Ureter (tissue), 1 donor: ENCODE results near the gene EFNA5. TPM values are rescaled to one million over a fixed set of nuclear protein-coding genes. Genes with fewer than 3 reads are reported as not detected.
"Not testable (repeated sequence)": the region's sequence is repeated elsewhere in the genome, so short reads cannot be mapped to it uniquely, and the experiment has no call there.

Experiments
- DNase-seq: peaks from one replicate; pipeline ENCODE4 v3.0.0-alpha.2; 2020; ENCODE audit warnings: low spot score
- total RNA-seq: library from RNA; stranded (reverse); gene quantifications from one replicate; pipeline ENCODE4 v1.2.4, GENCODE V29; 2023
- donor health status: DM: yes; HTN: yes; CAD: no.

EFNA5 gene
- total RNA-seq, 1 donor from 2014 or later, result 60.4 TPM

DNA sequence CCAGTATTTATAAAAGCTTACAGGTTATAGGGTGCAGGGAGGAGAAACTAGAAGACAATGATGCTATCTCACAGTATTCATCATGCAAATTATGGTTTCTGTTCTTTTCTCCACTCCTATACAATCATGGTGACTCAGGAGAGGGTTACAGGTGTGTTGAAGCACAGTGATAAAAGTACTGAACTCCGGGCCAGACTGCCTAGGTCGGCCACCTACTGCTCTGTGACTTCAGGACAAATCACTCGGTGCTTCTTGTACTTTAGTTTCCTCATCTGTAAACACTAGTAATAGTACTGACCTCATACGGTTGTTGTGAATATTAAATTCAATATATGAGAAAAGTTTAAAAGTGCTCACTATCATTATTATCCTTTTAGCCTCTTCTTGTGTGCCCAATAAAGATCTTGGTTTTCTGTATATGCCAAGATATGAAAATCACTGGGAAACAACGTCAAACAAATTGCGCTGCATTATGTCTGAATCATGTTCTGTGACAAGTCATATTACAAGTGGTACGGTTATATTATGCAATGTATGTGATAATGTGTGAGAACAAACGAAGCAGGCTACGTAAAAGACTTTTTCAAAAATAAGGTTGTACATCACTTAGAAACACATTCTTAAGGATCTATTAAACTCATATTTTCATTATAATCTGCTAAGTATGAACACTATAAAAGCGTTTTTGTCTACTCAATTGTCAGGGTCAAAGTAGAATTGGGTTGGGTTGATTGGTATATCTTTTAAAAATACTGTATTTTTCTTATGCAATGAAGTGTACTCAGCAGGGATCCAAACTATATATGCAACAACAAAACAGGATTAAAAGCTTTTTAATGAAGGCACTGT is 153.3 kb downstream of the EFNA5 start:
- DNase-seq, result no peak

DNA sequence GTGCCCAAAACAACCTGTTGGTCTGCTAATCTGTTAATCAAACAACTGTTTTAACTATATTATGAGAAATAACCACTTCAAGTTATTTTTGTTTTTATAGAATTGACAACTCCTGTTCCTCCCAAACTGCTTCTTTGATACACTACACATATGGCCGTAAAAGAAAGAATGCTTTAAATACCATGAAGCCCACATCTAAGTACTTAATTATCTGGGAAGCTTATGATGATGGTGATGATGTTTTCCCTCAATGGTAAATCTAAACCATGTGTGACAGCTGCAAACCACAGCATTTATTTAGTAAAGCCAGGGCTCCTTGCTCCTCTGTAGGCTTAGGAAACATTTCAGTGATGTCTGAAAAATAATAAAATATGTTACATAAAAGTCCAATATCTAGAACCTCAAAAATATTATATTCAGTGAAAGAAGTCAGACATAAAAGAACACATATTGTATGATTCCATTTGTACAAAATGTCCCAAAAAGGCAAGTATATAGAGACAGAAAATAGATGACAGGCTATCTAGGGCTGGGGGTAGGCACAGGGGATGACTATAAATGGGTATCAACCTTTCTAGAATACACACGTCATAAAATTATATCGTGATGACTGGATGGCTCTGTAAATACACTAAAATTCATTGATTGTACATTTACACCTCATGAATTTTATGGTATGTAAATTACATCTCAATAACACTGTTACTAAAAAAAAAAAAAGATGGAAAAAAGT is 154.1 kb downstream of the EFNA5 start:
- no peak for DNase-seq

DNA sequence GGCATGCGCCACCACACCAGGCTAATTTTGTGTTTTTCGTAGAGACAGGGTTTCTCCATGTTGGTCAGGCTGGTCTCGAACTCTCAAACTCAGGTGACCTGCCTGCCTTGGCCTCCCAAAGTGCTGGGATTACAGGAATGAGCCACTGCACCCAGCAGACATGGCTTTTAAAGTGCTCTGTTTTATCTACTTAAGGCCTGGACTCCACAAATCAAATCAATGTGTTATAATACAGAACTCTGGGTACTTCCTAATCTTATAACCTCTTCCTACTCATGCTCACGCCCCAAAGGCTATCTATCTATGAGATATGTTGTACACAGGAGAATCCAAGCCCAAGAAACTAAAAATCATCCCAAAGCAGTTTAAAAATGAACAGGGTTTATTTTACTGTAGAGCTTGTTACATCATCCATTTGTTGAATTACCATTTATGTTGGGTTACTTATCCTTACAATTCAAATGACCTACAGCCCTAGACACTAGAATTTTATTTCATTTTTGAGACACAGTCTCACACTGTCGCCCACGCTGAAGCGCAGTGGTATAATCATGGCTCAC is 155.1 kb downstream of the EFNA5 start:
- no peak for DNase-seq

DNA sequence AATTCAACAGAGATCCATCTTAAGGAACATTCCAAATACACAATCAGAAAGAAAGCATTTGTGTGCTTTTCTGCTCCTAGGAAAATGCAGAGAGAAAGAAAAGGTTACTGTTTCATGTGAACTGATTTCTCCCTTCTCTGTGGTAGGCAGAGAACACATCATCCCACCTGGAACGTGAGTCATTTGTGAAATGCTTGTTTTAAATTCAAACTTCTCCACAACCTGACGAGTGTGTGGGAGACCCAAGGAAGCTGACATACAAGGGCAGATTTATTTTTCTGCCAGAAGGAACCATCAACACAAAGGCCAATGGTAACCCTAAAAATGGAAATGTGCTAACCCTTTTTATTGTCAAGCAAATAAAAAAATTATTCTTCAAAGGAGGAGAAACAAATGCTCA is 156.4 kb downstream of the EFNA5 start:
- DNase-seq, result no peak

DNA sequence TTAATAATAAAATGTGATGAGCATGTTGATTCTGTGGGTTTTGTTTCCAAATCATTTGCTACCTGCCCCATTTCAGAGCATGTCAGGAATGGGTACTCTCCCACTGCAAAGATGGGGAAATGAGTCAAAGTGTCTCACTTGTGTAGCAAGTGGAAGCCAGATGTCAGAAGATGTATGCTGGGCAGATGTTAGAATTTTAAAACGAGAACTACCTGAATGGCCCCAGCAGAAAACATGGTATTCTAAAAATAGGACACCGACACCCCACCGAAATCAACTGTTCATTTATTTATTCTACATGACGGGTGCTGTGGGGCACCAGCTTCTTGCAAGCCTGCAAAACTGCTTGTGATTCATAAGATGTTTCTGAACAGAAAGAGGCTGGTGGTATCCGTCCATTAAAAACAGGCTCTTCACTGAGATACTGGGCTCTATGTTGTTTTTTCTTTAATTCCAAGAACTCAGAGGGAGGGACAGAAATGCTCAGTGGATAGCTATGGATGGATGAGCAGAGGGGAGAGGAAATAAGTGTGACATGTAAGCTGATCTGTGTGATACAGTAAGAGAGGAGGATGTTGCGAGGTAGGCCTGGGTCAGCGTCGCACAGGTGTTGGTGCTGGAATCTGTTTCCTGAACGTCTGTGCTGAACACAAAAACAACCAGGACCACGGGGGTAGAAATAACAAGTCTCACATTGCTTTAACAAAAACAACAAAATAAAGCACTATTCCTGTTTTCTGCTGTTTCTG is 157.2 kb downstream of the EFNA5 start:
- no peak for DNase-seq

DNA sequence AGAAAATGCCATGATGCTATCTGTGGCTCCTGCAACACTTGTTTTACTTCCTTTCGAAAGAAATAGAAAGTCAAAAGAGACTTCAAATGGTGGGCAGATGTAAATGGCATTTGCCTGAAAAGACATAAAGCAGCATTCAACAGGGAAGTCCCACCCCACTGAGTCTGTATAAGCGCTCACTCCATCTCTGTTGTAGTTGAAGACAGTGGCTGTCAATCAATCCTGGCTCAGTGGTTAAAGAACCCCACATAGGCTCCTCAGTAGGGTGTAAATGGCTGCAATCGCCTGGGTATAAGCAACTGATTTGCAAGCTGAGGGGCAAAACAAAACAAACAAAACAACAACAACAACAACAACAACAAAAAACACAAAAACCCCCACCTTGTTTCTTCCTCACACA is 158.7 kb downstream of the EFNA5 start:
- DNase-seq, result no peak

DNA sequence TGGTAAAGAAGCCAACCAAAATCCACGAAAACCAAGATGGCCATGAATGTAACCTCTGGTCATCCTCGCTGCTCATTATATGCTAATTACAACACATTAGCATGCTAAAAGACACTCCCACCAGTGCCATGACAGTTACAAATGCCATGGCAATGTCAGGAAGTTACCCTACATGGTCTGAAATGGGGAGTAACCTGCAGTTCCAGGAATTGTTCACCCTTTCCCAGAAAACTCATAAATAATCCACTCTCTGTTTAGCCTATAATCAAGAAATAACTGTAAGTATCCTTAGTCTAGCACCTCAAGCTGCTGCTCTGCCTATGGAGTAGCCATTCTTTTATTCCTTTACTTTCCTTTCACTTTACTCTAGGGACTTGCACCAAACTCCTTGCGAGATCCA is 160.6 kb downstream of the EFNA5 start:
- DNase-seq, result no peak

DNA sequence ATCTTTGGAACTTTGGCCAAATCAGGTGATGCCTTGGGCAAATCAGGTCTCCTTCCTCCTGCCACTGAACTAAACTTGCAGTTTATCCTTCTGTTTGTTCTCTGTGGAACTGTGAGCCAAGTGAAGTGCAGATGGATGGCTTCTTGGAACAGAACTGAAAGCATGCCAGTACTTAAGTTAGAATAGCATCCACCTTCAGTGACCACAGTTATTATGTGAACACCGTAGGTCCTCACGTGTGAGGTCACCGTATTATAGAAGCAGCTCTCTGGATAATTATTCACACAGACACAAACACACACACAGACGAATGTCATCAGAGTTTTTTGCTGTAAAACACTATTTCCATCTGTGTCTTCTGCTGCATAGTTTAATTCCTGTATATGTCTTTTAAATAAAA is 162.6 kb downstream of the EFNA5 start:
- no peak for DNase-seq

DNA sequence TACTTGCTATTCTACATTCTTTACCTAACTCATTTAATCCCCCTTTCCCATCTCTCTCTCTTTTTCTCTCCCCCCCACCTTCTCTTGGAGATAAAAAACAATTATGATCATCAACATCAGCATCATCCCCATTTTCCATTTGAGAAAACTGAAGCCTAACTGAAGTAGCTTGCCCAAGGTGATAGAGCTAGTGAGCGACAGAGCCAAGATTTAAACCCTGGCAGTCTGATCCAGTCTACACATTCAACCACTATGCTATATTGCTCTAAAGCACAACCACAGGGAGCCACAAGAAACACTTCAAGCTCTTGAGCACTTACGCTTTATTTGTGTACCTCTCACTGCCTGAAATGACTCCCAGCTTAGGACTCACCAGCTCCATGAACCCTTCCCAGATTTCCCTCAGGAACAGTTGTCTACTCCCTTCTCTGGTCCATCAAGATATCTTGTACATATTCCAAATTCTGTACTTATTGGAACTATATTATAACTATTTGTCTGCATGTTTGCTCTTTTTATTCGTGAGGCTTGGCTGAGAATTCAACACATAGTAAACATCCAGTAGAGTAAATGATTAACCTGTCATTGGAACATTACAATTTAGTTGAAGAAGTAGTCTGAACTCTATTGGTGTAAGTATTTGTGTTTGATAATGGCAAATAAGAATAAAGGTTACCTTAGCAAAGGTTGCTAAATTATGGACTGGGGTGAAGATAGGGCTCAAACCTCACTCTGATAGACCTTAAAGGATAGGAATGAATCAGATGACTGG is 164.8 kb downstream of the EFNA5 start:
- no peak for DNase-seq

DNA sequence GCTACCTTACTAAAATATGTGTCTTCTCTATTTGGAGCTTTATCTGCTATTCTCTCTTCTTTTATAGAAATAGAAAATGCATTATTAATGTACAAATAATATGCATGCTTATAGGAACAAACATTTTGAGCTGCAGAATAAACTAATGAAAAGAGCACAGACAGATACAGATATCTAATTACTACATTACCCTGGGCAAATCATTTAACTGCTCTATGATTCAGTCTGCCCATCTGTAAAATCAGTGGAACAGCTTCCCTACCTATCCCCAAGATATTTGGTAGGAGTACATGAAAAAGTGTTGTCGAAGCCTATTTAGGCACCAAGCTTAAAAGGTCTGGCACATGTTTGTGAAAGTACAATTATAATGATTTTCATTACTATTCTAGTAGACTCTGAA is 166.3 kb downstream of the EFNA5 start:
- no peak for DNase-seq

DNA sequence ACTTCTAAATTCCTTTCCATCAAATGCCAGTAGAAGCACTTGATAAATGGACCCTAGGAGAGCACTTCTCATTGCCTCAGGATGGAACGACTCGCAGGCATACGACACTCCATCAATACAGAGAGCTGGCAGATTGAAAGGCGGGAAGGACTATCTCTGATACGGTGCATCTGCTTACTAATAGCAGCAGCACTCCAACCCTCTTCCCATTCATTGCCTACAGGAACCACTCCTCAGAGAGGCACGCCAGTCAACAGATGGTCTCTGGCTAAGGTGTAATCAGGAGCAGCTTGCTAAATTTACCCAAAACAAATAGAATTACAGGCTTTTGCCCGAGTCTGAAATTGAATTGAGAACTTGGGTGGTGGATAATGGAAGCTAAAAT is 168.1 kb downstream of the EFNA5 start:
- DNase-seq, result no peak

DNA sequence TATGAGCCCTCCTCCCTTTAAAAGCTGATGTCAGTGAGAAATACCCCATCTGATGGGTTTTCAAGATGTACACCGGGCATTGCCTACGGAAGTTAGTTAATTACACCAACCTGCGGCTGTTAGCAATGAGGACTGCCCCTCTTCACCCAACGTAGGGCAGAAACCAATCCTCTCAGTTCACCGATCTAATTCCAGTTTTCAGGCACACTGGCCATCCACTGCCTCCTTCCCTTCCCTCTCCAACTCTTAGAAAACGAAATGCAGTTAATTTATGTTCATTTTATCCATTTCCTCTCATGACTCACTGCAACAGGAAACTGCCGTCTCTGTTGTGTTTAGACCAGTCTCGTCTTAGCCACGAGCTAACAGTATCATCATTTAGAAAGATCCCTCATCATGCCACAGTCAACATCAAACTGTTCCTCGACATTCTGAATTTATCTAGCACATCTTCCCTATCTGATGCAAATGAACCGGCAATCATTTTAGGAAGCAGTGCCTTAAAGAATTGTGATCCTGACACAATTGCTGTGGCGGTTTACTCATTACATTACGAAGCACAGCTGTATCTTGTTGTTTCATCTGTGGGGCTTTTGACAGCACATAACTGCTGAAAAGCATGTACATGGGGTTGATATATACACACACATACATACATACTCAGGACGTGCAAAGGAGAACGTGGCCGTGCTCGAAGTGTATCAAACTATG is 168.6 kb downstream of the EFNA5 start:
- DNase-seq, result no peak

DNA sequence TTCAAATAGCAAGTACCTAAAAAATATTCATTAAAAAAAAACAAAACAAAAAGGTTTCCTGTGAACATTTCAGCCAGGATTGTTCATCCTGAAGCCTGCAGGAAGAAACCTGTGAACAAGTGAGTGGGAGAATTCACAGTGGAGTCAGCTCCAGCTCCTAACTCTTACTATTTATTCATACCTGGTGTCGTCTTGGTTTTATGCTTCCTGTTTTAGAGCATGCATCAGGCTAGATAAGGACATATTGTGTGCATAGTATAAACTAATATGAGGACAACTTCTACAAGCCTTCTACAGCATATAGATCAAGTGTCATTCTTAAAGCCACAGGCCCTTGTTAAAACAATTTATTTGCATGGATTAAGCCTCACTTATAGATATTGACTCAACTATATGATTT is 169.9 kb downstream of the EFNA5 start:
- no peak for DNase-seq

DNA sequence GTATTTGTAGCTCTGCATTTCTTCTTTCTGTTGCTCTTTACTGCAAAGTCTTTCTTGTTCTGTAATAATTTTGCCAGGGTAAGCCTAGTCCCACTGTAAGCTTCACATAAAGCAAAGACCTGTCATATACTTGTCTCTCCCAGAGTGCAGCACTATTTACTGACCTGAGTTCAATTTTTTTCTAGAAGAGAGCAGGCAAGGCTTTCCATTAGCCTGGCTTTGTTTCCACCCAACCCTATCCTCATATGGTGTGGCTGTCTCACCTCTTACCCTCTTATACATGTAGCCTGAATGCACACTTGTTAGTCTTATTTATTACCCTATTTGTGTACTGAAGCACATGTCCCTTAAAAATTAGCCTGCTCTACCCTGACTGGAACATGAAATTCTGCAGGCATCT is 170.4 kb downstream of the EFNA5 start:
- DNase-seq, result no peak

DNA sequence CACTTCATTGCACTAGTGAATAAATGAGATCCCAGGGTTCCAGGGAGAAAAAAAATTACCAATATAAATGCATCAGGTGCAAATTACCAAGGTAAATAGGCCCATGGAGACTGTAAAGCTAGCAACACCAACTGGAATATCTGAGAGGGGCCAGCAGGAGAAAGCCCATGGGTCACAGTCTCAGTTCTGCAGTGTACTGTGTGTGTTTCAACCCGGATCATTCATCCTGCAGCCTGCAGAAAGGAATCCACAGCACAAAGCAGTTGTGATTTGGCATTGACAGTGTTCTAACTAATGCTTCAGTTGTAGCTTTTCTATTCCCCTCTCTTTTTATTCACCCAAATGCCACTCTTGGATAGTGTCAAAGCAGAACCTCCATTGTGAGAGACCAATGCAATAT is 171.0 kb downstream of the EFNA5 start:
- no peak for DNase-seq

DNA sequence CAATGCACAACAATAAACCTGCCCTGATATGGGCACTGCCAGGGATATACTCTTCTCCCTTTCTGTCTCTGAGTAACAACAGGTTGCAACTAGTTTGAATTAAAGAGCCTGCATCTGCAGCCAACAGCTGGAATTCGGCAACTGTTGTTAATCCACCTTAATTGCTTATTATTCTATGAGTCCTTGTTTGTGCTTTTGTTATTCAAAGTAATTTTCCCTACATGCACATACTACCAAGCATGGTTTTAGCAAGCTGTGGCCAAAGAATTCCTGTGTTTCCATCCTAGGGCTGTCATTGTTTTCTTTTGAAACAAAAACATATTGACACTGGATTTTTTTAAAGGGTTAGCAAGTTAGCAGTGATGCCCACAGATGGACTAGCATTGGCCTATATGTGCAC is 171.5 kb downstream of the EFNA5 start:
- no peak for DNase-seq

DNA sequence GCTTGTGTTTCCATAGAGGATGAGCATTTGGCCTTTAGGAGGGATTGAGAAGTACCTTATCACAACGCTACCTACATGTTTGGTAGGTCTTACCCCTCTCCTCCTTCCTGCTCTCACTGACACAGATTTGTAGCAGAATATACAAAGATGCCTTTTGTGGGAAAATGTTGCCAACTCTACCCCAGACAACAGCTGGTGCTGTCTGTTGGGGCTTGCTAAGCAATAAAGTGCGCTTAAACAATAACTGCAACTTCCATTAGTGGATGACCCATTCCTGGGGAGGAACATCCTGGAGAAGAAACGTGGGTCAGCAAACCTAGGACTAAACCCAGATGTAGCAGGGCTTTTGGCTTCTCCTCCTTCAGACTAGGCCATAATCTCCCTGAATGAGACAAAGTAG is 174.3 kb downstream of the EFNA5 start:
- no peak for DNase-seq

DNA sequence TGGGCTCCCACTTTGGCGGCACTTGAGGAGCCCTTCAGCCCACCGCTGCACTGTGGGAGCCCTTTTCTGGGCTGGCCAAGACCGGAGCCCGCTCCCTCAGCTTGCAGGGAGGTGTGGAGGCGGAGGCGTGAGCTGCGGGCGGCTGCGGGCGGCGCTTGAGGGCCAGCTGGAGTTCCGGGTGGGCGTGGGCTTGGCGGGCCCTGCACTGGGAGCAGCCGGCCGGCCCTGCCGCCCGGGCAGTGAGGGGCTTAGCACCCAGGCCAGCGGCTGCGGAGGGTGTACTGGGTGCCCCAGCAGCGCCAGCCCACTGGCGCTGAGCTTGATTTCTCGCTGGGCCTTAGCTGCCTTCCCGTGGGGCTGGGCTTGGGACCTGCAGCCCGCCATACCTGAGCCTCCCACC is 176.6 kb downstream of the EFNA5 start:
- DNase-seq, result not testable (repeated sequence)

DNA sequence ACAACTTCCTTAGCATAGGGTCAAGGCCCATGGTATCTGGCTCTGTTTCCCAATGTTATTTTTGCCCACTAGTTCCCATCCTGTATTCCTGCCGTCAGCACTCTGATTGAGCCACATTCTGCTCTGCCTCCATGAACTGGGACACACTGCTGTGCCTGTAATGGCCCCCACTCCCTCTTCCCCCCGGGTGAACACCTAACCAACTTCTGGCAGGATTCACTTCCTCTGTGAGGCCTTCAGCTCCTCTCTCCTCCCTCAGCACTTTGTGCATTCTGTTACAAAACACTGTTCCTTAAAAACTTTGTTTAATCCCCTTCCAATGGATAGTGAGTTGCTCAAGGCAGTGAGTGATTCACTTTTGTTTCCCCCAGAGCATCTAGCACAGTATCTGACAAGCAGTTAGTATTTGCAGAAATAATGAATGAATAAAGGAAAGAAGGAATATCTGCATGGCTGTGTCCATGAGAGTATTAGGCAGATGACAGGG is 183.6 kb downstream of the EFNA5 start:
- DNase-seq, result no peak

DNA sequence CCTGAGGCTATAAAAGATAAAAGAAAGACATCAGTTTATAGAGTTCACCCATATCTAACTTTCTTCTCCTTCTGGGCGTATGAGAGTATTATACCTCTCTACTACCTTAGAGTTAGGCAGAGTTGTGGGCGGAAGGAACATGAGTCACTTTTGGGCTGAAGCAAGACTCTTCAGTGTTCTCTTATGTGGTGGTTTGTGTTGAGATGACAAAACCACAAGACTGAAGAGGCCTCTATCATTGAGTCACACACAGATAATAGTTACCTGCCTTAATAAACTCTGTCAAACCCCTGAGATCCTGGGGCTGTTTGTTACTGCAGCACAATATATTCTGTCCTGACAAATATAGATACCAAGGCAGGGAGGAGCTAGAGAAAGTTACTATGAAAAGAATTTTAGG is 184.2 kb downstream of the EFNA5 start:
- DNase-seq, result no peak

DNA sequence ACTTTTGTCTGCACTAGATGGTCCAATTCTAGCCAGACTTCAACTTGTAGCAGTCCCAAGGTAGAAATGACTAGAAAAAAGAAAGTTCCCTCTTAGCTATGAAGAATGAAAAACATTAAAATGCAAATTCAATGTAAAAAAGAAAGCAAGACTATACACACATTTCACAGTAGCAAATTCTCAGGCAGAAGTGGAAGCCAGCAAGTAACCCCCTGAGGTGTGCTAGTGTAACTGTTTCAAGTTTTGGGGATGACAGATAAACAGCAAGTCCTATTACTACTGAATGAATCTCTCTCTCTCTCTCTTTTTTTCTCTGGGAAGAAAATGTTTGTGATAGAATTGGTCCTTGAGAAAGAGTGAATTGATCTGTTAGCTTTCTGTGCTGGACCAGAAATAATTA is 185.6 kb downstream of the EFNA5 start:
- DNase-seq, result no peak
